Activated naive CD4-positive, alpha-beta T cell treated with anti-CD3 and anti-CD28 coated beads, Interleukin-2, amount 50 U/mL, for 72 hours (primary cell): ENCODE measurements around the gene ZIC5. TPM values are rescaled to one million over a fixed set of nuclear protein-coding genes. Genes with fewer than 3 reads are reported as not detected.
A peak's percentile ranks its signal among the peaks of the same experiment; 100 is the strongest.
"Not testable (repeated sequence)": the region's sequence is repeated elsewhere in the genome, so short reads cannot be mapped to it uniquely, and the experiment has no call there.

Experiments
- ATAC-seq, 2 donors: fragments of 150-1000 bp; cut with Tn5 transposase; 2 replicates each; pipeline ENCODE4 v1.10.0; 2021; ENCODE audit warnings: mild to moderate bottlenecking in 2 of 2, moderate library complexity in 2 of 2
- DNase-seq, 2 donors: peaks; one replicate each; pipeline ENCODE4 v3.0.0; 2021 to 2022; ENCODE audit warnings: low spot score in 2 of 2
- H3K27ac Mint-ChIP-seq, 2 donors: one replicate each; pipeline ENCODE4 v1.8.0; 2022; ENCODE audit warnings: mild to moderate bottlenecking in 2 of 2, mixed read lengths in 2 of 2
- H3K36me3 Mint-ChIP-seq, 2 donors: one replicate each; pipeline ENCODE4 v1.8.0; 2022; ENCODE audit warnings: mixed read lengths in 2 of 2
- H3K9me3 Mint-ChIP-seq, 2 donors: one replicate each; pipeline ENCODE4 v1.8.0; 2022; ENCODE audit warnings: mixed read lengths in 2 of 2
- total RNA-seq, 2 donors: library from RNA; stranded (reverse); gene quantifications; one replicate each; pipeline ENCODE4 v1.2.3, GENCODE V29; 2022

Gene ZIC5
- total RNA-seq, 2 donors from 2014 or later, result not detected

- ATAC-seq, result no peak
- Mint-ChIP-seq H3K27ac (peak overlapping the region in 1 of 2 donors; percentile 77), H3K36me3 (peaks cover 0 to 6% of the 10 kb centered on the region in 2 donors)
These were observed 12.4 kb downstream of the ZIC5 start for GRCh38 chr13:99959127-99959539.

GRCh38 chr13:99958406-99959126 is 13.0 kb downstream of the ZIC5 start:
- H3K36me3 Mint-ChIP-seq, result peaks cover 0 to 6% of the 10 kb centered on the region in 2 donors
- H3K9me3 Mint-ChIP-seq, result no peaks in the 10 kb centered on the region
- ATAC-seq (no peak), DNase-seq (peak in 1 of 2 donors; percentile 6)
- H3K27ac Mint-ChIP-seq, result peak overlapping the region in 1 of 2 donors; percentile 77

More at GRCh38 chr13:99959127-99959539, 12.4 kb downstream of the ZIC5 start:
- peak in 1 of 2 donors; percentile 8 for DNase-seq
- H3K9me3 Mint-ChIP-seq, result no peaks in the 10 kb centered on the region

GRCh38 chr13:99956473-99957349 is 14.9 kb downstream of the ZIC5 start:
- Mint-ChIP-seq H3K9me3 (no peaks in the 10 kb centered on the region), H3K27ac (no peak overlapping the region), H3K36me3 (peaks cover 0 to 6% of the 10 kb centered on the region in 2 donors)
- peak in 1 of 2 donors; percentile 52 for ATAC-seq
- peak in 1 of 2 donors; percentile 21 for DNase-seq

- DNase-seq (peak in 1 of 2 donors; percentile 22), ATAC-seq (peak in 1 of 2 donors; percentile 7)
- Mint-ChIP-seq H3K27ac (no peak overlapping the region), H3K36me3 (peaks cover 0 to 6% of the 10 kb centered on the region in 2 donors), H3K9me3 (no peaks in the 10 kb centered on the region)
These were observed 15.7 kb downstream of the ZIC5 start for GRCh38 chr13:99955747-99956472.

GRCh38 chr13:99955107-99955746 is 16.3 kb downstream of the ZIC5 start:
- Mint-ChIP-seq H3K36me3 (peaks cover 0 to 6% of the 10 kb centered on the region in 2 donors), H3K9me3 (no peaks in the 10 kb centered on the region)

GRCh38 chr13:99953138-99953755 is 18.3 kb downstream of the ZIC5 start:
- H3K27ac Mint-ChIP-seq, result no peak overlapping the region
- no peaks in the 10 kb centered on the region for H3K36me3 Mint-ChIP-seq
- DNase-seq, result no peak
- no peak for ATAC-seq
- H3K9me3 Mint-ChIP-seq, result no peaks in the 10 kb centered on the region

More at GRCh38 chr13:99955107-99955746, 16.3 kb downstream of the ZIC5 start:
- no peak for ATAC-seq
- no peak overlapping the region for H3K27ac Mint-ChIP-seq
- peak in 1 of 2 donors; percentile 6 for DNase-seq

- DNase-seq, ATAC-seq, H3K9me3 Mint-ChIP-seq, H3K27ac Mint-ChIP-seq, H3K36me3 Mint-ChIP-seq: not testable (repeated sequence)
These were observed 19.9 kb downstream of the ZIC5 start for GRCh38 chr13:99951666-99952065.

- no peak for DNase-seq
- no peak for ATAC-seq
- H3K9me3 Mint-ChIP-seq, result no peaks in the 10 kb centered on the region
- no peak overlapping the region for H3K27ac Mint-ChIP-seq
- H3K36me3 Mint-ChIP-seq, result no peaks in the 10 kb centered on the region
These were observed 21.7 kb downstream of the ZIC5 start for GRCh38 chr13:99949679-99950413.

- DNase-seq (no peak), ATAC-seq (no peak)
- no peak overlapping the region for H3K27ac Mint-ChIP-seq
- H3K36me3 Mint-ChIP-seq, result no peaks in the 10 kb centered on the region
- H3K9me3 Mint-ChIP-seq, result no peaks in the 10 kb centered on the region
These were observed 22.5 kb downstream of the ZIC5 start for GRCh38 chr13:99948907-99949678.

GRCh38 chr13:99948411-99948810 is 23.2 kb downstream of the ZIC5 start:
- Mint-ChIP-seq H3K27ac (no peak overlapping the region), H3K36me3 (no peaks in the 10 kb centered on the region), H3K9me3 (no peaks in the 10 kb centered on the region)
- DNase-seq, result no peak
- ATAC-seq, result no peak

GRCh38 chr13:99947666-99948065 is 23.9 kb downstream of the ZIC5 start:
- Mint-ChIP-seq H3K9me3 (no peaks in the 10 kb centered on the region), H3K36me3 (no peaks in the 10 kb centered on the region), H3K27ac (no peak overlapping the region)
- no peak for ATAC-seq
- DNase-seq, result no peak

GRCh38 chr13:99945515-99945914 is 26.1 kb downstream of the ZIC5 start:
- H3K27ac Mint-ChIP-seq, ATAC-seq, H3K9me3 Mint-ChIP-seq, DNase-seq, H3K36me3 Mint-ChIP-seq: not testable (repeated sequence)

- no peak for DNase-seq
- ATAC-seq, result no peak
- Mint-ChIP-seq H3K9me3 (no peaks in the 10 kb centered on the region), H3K27ac (no peak overlapping the region), H3K36me3 (no peaks in the 10 kb centered on the region)
These were observed 27.0 kb downstream of the ZIC5 start for GRCh38 chr13:99944606-99945005.

- H3K27ac Mint-ChIP-seq, result no peak overlapping the region
- DNase-seq, result no peak
- no peak for ATAC-seq
- no peaks in the 10 kb centered on the region for H3K36me3 Mint-ChIP-seq
- H3K9me3 Mint-ChIP-seq, result no peaks in the 10 kb centered on the region
These were observed 27.5 kb downstream of the ZIC5 start for GRCh38 chr13:99944102-99944501.

- Mint-ChIP-seq H3K9me3 (no peaks in the 10 kb centered on the region), H3K27ac (no peak overlapping the region), H3K36me3 (no peaks in the 10 kb centered on the region)
- ATAC-seq, result no peak
- no peak for DNase-seq
These were observed 29.7 kb downstream of the ZIC5 start for GRCh38 chr13:99941911-99942310.
